D721Med (cell line): ENCODE results near the gene SMC1A.
"Not testable (repeated sequence)": the region's sequence is repeated elsewhere in the genome, so short reads cannot be mapped to it uniquely, and the experiment has no call there.

Experiments used
- DNase-seq: peaks from one replicate; pipeline ENCODE4 v3.0.0; 2011; ENCODE audit warnings: low spot score; ENCODE audit not compliant: insufficient read length
- FAIRE-seq: peaks from 2 replicates; lab custom pipeline; 2011; peaks lifted over from hg19 to GRCh38; lab: Jason Lieb, UNC
- TF ChIP-seq, protein P1 (sequence below): IDR thresholded peaks from 2 replicates; pipeline ENCODE4 v1.5.1; 2012; ENCODE audit warnings: mild to moderate bottlenecking, control low read depth; ENCODE audit not compliant: insufficient read depth; ENCODE audit errors: missing control alignments

The SMC1A gene

DNA sequence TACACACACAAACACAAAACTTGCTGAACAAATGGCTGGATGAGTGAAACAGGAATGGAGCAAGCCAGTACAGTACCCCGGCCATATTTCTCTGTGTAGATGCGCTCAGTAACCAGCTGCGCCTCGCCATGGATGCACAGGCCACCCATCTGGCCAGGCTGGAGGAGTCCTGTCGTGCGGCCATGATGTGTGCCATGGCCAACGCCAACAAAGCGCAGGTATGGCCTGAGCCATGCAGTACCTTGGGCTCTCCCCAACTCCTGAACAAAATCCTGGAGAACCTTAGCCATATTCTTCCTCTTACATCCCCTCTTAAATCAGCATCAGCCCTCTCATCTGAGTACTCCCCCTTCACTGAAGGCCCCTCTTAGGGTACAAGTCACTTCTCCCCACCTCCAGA lies 7.3 kb upstream of the SMC1A start:
- no peak for DNase-seq
- no peak for FAIRE-seq
- TF ChIP-seq, protein P1, sequence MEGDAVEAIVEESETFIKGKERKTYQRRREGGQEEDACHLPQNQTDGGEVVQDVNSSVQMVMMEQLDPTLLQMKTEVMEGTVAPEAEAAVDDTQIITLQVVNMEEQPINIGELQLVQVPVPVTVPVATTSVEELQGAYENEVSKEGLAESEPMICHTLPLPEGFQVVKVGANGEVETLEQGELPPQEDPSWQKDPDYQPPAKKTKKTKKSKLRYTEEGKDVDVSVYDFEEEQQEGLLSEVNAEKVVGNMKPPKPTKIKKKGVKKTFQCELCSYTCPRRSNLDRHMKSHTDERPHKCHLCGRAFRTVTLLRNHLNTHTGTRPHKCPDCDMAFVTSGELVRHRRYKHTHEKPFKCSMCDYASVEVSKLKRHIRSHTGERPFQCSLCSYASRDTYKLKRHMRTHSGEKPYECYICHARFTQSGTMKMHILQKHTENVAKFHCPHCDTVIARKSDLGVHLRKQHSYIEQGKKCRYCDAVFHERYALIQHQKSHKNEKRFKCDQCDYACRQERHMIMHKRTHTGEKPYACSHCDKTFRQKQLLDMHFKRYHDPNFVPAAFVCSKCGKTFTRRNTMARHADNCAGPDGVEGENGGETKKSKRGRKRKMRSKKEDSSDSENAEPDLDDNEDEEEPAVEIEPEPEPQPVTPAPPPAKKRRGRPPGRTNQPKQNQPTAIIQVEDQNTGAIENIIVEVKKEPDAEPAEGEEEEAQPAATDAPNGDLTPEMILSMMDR, result no peak

DNA sequence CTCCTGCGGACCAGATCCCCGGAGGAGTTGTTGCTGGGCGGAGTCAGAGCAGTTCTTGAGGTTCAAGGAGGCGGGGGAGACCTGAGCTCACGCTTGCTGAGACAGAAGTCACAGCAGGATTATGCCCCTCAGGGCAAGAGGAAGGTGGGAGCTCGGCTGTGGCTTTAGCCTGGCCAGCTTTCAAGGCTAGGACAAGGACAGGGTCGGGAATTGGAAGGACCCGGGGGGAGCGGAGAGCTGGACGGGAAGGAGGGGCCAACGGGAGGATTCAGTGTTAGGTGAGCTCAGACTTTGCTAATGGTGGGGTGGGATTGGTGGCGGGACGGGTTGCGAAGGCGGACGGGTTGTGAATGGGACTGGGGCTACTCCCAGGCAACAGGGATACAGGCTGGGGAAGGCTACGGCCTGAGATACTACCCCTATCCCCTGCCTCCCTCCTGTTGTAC lies 430 bp upstream of the SMC1A start, which contains the start of gene RIBC1:
Gene RIBC1, plus strand, starts transcription at position 13 of the 446 bp plus-strand sequence. CDS start 3,404 bp downstream, outside the sequence.
- no peak for FAIRE-seq
- TF ChIP-seq, protein P1, result no peak
- DNase-seq, result peak; percentile 61

DNA sequence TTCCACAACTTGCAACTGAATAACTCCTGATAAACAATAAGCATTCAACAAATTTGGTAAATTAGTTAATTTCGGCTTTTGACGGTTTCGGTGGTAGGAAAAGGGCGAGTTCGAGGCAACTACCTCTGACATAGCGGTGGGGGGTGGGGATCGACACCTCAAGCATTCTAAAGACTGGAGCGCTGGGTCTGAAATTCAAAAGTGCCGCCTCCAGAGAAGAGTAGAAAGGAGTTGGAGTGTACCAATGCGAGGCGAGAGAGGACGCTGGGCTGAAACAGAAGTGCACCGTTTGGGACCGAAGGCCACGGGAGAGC lies 725 bp downstream of the SMC1A start:
- DNase-seq (no peak), FAIRE-seq (no peak)
- TF ChIP-seq, protein P1, result no peak

DNA sequence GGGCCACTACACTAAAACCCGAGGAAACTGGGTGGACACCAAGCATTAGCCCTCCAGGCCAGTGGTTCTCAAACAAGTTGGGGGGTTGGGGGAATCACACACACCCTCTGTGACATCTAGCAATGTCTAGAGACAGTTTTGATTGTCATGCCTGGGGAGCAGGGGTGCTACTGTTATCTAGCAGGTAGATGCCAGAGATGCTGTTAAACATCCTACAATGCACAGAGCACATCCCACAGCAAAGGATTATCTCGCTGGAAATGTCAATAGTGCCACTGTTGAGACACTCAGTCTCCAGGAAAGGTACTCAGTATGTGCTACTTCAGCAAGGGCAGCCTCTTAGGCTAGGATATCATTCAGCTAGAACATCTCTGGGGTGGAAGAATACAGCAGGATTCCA lies 1.3 kb downstream of the SMC1A start:
- no peak for DNase-seq
- no peak for FAIRE-seq
- TF ChIP-seq, protein P1, result no peak

DNA sequence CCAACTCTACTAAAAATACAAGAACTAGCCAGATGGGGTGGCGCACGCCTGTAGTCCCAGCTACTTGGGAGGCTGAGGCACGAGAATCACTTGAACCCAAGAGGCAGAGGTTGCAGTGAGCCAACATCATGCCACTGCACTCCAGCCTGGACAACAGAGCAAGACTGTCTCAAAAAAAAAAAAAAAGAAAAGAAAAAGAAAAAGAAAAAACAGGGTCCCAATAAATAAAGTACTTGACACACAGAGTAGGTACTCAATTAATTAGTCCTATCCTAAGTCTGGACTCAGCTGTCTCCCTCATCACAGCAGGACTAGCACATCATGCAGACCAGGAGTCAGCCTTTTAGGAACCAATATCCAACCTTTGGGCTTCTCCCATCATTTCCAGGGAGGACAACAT lies 2.1 kb downstream of the SMC1A start:
- not testable (repeated sequence) for DNase-seq, FAIRE-seq

DNA sequence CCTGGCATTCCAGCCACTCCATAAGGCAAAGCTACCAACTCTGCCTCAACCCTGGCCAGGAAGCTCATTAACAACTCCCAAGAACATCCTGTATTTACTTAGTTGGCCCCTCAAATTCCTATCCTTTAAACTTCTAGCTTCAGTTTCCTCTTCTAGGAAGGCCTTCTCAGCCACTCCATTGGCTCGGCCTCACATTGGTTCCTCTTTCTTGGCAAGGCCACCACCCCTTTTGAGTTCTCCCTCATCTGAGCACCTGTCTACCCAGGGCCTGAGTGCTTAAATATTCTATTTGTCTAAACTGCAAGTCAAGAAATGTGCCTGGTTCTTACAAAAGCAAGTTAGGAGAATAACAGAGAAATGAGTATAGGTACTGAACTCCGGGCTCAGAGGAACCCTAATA lies 10.0 kb downstream of the SMC1A start:
- no peak for FAIRE-seq
- no peak for DNase-seq
- TF ChIP-seq, protein P1, result no peak

DNA sequence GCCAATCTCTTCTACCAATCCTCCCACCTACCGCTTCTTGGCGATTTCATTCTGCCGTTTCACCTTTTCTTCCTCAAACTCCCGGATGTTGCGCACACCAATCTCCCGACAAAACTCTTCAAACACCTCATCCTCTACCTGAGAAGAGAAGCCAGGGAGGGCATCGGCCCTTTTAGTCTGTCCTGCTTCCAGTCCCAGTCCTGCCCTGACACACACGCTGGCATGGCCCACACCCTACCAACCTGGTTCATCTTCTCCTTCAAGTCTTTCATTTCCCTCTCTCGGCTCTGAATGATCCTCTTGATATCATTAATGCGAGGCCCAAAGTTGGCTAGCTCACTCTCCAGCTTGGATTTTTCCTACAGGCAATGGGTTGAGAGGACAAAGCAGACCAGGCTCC lies 18.9 kb downstream of the SMC1A start:
- TF ChIP-seq, protein P1, result no peak
- FAIRE-seq, result no peak
- no peak for DNase-seq

DNA sequence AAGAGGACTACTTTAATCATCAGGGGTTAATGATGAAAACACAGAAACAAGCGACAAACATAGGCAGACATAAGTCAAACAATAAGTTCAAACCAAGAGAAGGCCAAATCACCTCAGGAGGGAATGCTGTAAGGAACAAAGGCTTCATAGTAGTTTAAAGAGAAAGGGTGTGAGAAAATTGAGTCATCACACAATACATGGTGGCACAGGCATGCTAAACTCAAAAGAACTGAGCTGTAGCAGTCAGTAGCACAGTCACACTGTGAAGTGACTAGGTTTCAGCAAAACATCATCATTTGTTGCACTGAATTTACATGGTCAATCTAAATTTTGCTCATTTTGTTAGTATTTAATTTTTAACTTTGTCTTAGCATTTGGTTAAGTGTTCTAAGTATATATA lies 24.2 kb downstream of the SMC1A start:
- DNase-seq, result no peak
- no peak for FAIRE-seq
- TF ChIP-seq, protein P1, result no peak
